Measurements from ENCODE around the gene LYRM4.

Gene LYRM4

GRCh38 chr6:5158180-5158579, 102.6 kb downstream of the LYRM4 start:
- H3K14ac ChIP-seq (ENCODE audit: low read length in 2 of 2) = no peak overlapping the region
- no peak overlapping the region for H3K4ac ChIP-seq (ENCODE audit: low read depth in 1 of 2, low read length in 2 of 2)
- peaks cover 17% of the 10 kb centered on the region for H3K79me1 ChIP-seq (replicated peaks; ENCODE audit: low read length, poor library complexity, severe bottlenecking)
- no peak overlapping the region for H3K23ac ChIP-seq (ENCODE audit: low read length in 2 of 2)
- no peak overlapping the region for H2BK12ac ChIP-seq (ENCODE audit: low read length in 2 of 2)
- no peak overlapping the region for H2BK15ac ChIP-seq (ENCODE audit: low read depth, poor library complexity, severe bottlenecking)
- H3K27me3 ChIP-seq (ENCODE audit: control insufficient read depth in 1 of 2, insufficient read depth in 1 of 2, low read length in 2 of 2) = no peaks in the 10 kb centered on the region
- 50% methylated on average over 2 of the region's 3 CpGs for WGBS
- H2BK5ac ChIP-seq (ENCODE audit: low read depth, low read length, poor library complexity, severe bottlenecking) = no peak overlapping the region
- H2BK120ac ChIP-seq (ENCODE audit: low read depth, low read length) = no peak overlapping the region
- H3K4me1 ChIP-seq (ENCODE audit: control insufficient read depth, insufficient read depth, low read depth, low read length) = no peaks in the 10 kb centered on the region
- no peak overlapping the region for H4K8ac ChIP-seq (ENCODE audit: low read length)
- H3K4me2 ChIP-seq (ENCODE audit: low read length, poor library complexity, severe bottlenecking) = no peak overlapping the region
- H3K36me3 ChIP-seq (ENCODE audit: control insufficient read depth in 1 of 2, insufficient read depth in 2 of 2, low read depth in 1 of 2, low read length in 2 of 2) = no peaks in the 10 kb centered on the region
- H4K91ac ChIP-seq (ENCODE audit: low read length) = no peak overlapping the region
- no peak overlapping the region for H3K9ac ChIP-seq (ENCODE audit: low read length)
- no peak overlapping the region for H3K27ac ChIP-seq (ENCODE audit: low read length, poor library complexity, severe bottlenecking)
- no peak overlapping the region for H2AFZ ChIP-seq (ENCODE audit: low read depth, low read length)
- no peaks in the 10 kb centered on the region for H3K9me3 ChIP-seq (ENCODE audit: control insufficient read depth, low read length)
- no peak overlapping the region for H3K18ac ChIP-seq (ENCODE audit: low read depth in 1 of 2, low read length in 2 of 2)
- no peak for DNase-seq
- no peak overlapping the region for H2AK5ac ChIP-seq (ENCODE audit: low read length, severe bottlenecking)
- no peak overlapping the region for H3K4me3 ChIP-seq (ENCODE audit: insufficient read depth in 1 of 2, low read depth in 1 of 2, low read length in 2 of 2)

- H2BK15ac ChIP-seq (ENCODE audit: low read depth, poor library complexity, severe bottlenecking) = no peak overlapping the region
- H3K36me3 ChIP-seq (ENCODE audit: control insufficient read depth in 1 of 2, insufficient read depth in 2 of 2, low read depth in 1 of 2, low read length in 2 of 2) = no peaks in the 10 kb centered on the region
- H2BK120ac ChIP-seq (ENCODE audit: low read depth, low read length) = no peak overlapping the region
- WGBS = 86% methylated on average over 6 of the region's 10 CpGs
- no peak overlapping the region for H3K23ac ChIP-seq (ENCODE audit: low read length in 2 of 2)
- peaks cover 16% of the 10 kb centered on the region for H3K79me1 ChIP-seq (replicated peaks; ENCODE audit: low read length, poor library complexity, severe bottlenecking)
- no peak overlapping the region for H3K14ac ChIP-seq (ENCODE audit: low read length in 2 of 2)
- H3K4me2 ChIP-seq (ENCODE audit: low read length, poor library complexity, severe bottlenecking) = no peak overlapping the region
- no peak overlapping the region for H3K4me3 ChIP-seq (ENCODE audit: insufficient read depth in 1 of 2, low read depth in 1 of 2, low read length in 2 of 2)
- H3K27me3 ChIP-seq (ENCODE audit: control insufficient read depth in 1 of 2, insufficient read depth in 1 of 2, low read length in 2 of 2) = no peaks in the 10 kb centered on the region
- H3K18ac ChIP-seq (ENCODE audit: low read depth in 1 of 2, low read length in 2 of 2) = no peak overlapping the region
- no peak overlapping the region for H2BK12ac ChIP-seq (ENCODE audit: low read length in 2 of 2)
- no peak overlapping the region for H2AFZ ChIP-seq (ENCODE audit: low read depth, low read length)
- H3K4me1 ChIP-seq (ENCODE audit: control insufficient read depth, insufficient read depth, low read depth, low read length) = no peaks in the 10 kb centered on the region
- no peak for DNase-seq
- H3K4ac ChIP-seq (ENCODE audit: low read depth in 1 of 2, low read length in 2 of 2) = no peak overlapping the region
- H4K8ac ChIP-seq (ENCODE audit: low read length) = peak overlapping the region; percentile 43
- no peaks in the 10 kb centered on the region for H3K9me3 ChIP-seq (ENCODE audit: control insufficient read depth, low read length)
- no peak overlapping the region for H3K9ac ChIP-seq (ENCODE audit: low read length)
- no peak overlapping the region for H3K27ac ChIP-seq (ENCODE audit: low read length, poor library complexity, severe bottlenecking)
- no peak overlapping the region for H2BK5ac ChIP-seq (ENCODE audit: low read depth, low read length, poor library complexity, severe bottlenecking)
- H4K91ac ChIP-seq (ENCODE audit: low read length) = no peak overlapping the region
- H2AK5ac ChIP-seq (ENCODE audit: low read length, severe bottlenecking) = no peak overlapping the region
Measured at GRCh38 chr6:5157621-5158138, 103.1 kb downstream of the LYRM4 start.

GRCh38 chr6:5156627-5157026, 104.1 kb downstream of the LYRM4 start:
- Histone ChIP-seq H3K9ac (ENCODE audit: low read length) (no peak overlapping the region), H3K4me3 (ENCODE audit: insufficient read depth in 1 of 2, low read depth in 1 of 2, low read length in 2 of 2) (no peak overlapping the region), H2BK12ac (ENCODE audit: low read length in 2 of 2) (no peak overlapping the region), H3K9me3 (ENCODE audit: control insufficient read depth, low read length) (no peaks in the 10 kb centered on the region), H3K18ac (ENCODE audit: low read depth in 1 of 2, low read length in 2 of 2) (no peak overlapping the region), H3K79me1 (replicated peaks; ENCODE audit: low read length, poor library complexity, severe bottlenecking) (peaks cover 16% of the 10 kb centered on the region), H3K4me1 (ENCODE audit: control insufficient read depth, insufficient read depth, low read depth, low read length) (peaks cover 2% of the 10 kb centered on the region), H3K14ac (ENCODE audit: low read length in 2 of 2) (no peak overlapping the region), H4K8ac (ENCODE audit: low read length) (no peak overlapping the region), H3K27me3 (ENCODE audit: control insufficient read depth in 1 of 2, insufficient read depth in 1 of 2, low read length in 2 of 2) (no peaks in the 10 kb centered on the region), H2BK120ac (ENCODE audit: low read depth, low read length) (no peak overlapping the region), H4K91ac (ENCODE audit: low read length) (no peak overlapping the region), H3K27ac (ENCODE audit: low read length, poor library complexity, severe bottlenecking) (no peak overlapping the region), H2BK15ac (ENCODE audit: low read depth, poor library complexity, severe bottlenecking) (no peak overlapping the region), H3K23ac (ENCODE audit: low read length in 2 of 2) (no peak overlapping the region), H2BK5ac (ENCODE audit: low read depth, low read length, poor library complexity, severe bottlenecking) (no peak overlapping the region), H2AFZ (ENCODE audit: low read depth, low read length) (no peak overlapping the region), H3K4ac (ENCODE audit: low read depth in 1 of 2, low read length in 2 of 2) (no peak overlapping the region), H3K36me3 (ENCODE audit: control insufficient read depth in 1 of 2, insufficient read depth in 2 of 2, low read depth in 1 of 2, low read length in 2 of 2) (no peaks in the 10 kb centered on the region), H2AK5ac (ENCODE audit: low read length, severe bottlenecking) (no peak overlapping the region), H3K4me2 (ENCODE audit: low read length, poor library complexity, severe bottlenecking) (no peak overlapping the region)
- no peak for DNase-seq
- 96% methylated on average over 4 of the region's 5 CpGs for WGBS

GRCh38 chr6:5155906-5156305, 104.8 kb downstream of the LYRM4 start:
- Histone ChIP-seq H2BK5ac (ENCODE audit: low read depth, low read length, poor library complexity, severe bottlenecking) (no peak overlapping the region), H3K27me3 (ENCODE audit: control insufficient read depth in 1 of 2, insufficient read depth in 1 of 2, low read length in 2 of 2) (no peaks in the 10 kb centered on the region), H4K8ac (ENCODE audit: low read length) (no peak overlapping the region), H3K27ac (ENCODE audit: low read length, poor library complexity, severe bottlenecking) (no peak overlapping the region), H3K23ac (ENCODE audit: low read length in 2 of 2) (no peak overlapping the region), H2AFZ (ENCODE audit: low read depth, low read length) (no peak overlapping the region), H2AK5ac (ENCODE audit: low read length, severe bottlenecking) (no peak overlapping the region), H2BK120ac (ENCODE audit: low read depth, low read length) (no peak overlapping the region), H3K14ac (ENCODE audit: low read length in 2 of 2) (no peak overlapping the region), H3K4ac (ENCODE audit: low read depth in 1 of 2, low read length in 2 of 2) (no peak overlapping the region), H3K4me2 (ENCODE audit: low read length, poor library complexity, severe bottlenecking) (no peak overlapping the region), H3K9me3 (ENCODE audit: control insufficient read depth, low read length) (no peaks in the 10 kb centered on the region), H2BK15ac (ENCODE audit: low read depth, poor library complexity, severe bottlenecking) (no peak overlapping the region), H3K4me1 (ENCODE audit: control insufficient read depth, insufficient read depth, low read depth, low read length) (peaks cover 2% of the 10 kb centered on the region), H3K36me3 (ENCODE audit: control insufficient read depth in 1 of 2, insufficient read depth in 2 of 2, low read depth in 1 of 2, low read length in 2 of 2) (no peaks in the 10 kb centered on the region), H3K18ac (ENCODE audit: low read depth in 1 of 2, low read length in 2 of 2) (no peak overlapping the region), H3K79me1 (replicated peaks; ENCODE audit: low read length, poor library complexity, severe bottlenecking) (peaks cover 19% of the 10 kb centered on the region), H3K4me3 (ENCODE audit: insufficient read depth in 1 of 2, low read depth in 1 of 2, low read length in 2 of 2) (no peak overlapping the region), H2BK12ac (ENCODE audit: low read length in 2 of 2) (no peak overlapping the region), H3K9ac (ENCODE audit: low read length) (no peak overlapping the region), H4K91ac (ENCODE audit: low read length) (no peak overlapping the region)
- no peak for DNase-seq
- WGBS = 96% methylated on average over 3 of the region's 3 CpGs

Data from mesenchymal stem cell (in vitro differentiated cells and primary cell).